HL-60 (cell line): ENCODE data around the gene NKX1-1.

Experiments used
- CTCF ChIP-seq: IDR thresholded peaks from one replicate; pipeline ENCODE4 v1.5.1; 2011; ENCODE audit warnings: low read length, control low read depth, inconsistent platforms; ENCODE audit not compliant: insufficient read depth
- GABPA ChIP-seq: IDR thresholded peaks from 2 replicates; pipeline ENCODE4 v1.6.1; 2012; ENCODE audit warnings: low read depth
- POLR2AphosphoS5 ChIP-seq: IDR thresholded peaks from 2 replicates; pipeline ENCODE4 v1.6.1; 2012; ENCODE audit warnings: low read depth
- SPI1 ChIP-seq: IDR thresholded peaks from 2 replicates; pipeline ENCODE4 v1.6.1; 2012; ENCODE audit warnings: low read depth, mild to moderate bottlenecking, borderline replicate concordance
- TF ChIP-seq, protein P1 (sequence below): IDR thresholded peaks from 2 replicates; pipeline ENCODE4 v1.6.1; 2012; ENCODE audit warnings: low read depth; ENCODE audit not compliant: insufficient replicate concordance

GRCh38 chr4:1413204-1413663, 7.0 kb upstream of the NKX1-1 start:
- TF ChIP-seq POLR2AphosphoS5 (no peak), CTCF (no peak), SPI1 (no peak), GABPA (no peak)
- TF ChIP-seq, protein P1, sequence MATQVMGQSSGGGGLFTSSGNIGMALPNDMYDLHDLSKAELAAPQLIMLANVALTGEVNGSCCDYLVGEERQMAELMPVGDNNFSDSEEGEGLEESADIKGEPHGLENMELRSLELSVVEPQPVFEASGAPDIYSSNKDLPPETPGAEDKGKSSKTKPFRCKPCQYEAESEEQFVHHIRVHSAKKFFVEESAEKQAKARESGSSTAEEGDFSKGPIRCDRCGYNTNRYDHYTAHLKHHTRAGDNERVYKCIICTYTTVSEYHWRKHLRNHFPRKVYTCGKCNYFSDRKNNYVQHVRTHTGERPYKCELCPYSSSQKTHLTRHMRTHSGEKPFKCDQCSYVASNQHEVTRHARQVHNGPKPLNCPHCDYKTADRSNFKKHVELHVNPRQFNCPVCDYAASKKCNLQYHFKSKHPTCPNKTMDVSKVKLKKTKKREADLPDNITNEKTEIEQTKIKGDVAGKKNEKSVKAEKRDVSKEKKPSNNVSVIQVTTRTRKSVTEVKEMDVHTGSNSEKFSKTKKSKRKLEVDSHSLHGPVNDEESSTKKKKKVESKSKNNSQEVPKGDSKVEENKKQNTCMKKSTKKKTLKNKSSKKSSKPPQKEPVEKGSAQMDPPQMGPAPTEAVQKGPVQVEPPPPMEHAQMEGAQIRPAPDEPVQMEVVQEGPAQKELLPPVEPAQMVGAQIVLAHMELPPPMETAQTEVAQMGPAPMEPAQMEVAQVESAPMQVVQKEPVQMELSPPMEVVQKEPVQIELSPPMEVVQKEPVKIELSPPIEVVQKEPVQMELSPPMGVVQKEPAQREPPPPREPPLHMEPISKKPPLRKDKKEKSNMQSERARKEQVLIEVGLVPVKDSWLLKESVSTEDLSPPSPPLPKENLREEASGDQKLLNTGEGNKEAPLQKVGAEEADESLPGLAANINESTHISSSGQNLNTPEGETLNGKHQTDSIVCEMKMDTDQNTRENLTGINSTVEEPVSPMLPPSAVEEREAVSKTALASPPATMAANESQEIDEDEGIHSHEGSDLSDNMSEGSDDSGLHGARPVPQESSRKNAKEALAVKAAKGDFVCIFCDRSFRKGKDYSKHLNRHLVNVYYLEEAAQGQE: no peak
